Psoas muscle (tissue), 8 donors: ENCODE measurements around the gene RALGAPA2. TPM values are rescaled to one million over a fixed set of nuclear protein-coding genes. Genes with fewer than 3 reads are reported as not detected.

ENCODE experiments used
- ATAC-seq, 4 donors: fragments of 200-7000 bp; cut with Tn5 transposase; one replicate each; pipeline ENCODE4 v1.9.1; 2020; ENCODE audit warnings: moderate library complexity in 3 of 4, mild to moderate bottlenecking in 2 of 4
- DNase-seq, 2 donors: peaks; one replicate each; pipeline ENCODE4 v3.0.0-alpha.2; 2020
- H3K27ac ChIP-seq: fragments of 200-600 bp; one replicate; pipeline ENCODE4 v1.8.0; 2022
- H3K27me3 ChIP-seq, 3 donors: fragments of 200-600 bp in 1 of 3; one replicate each; pipeline versions ENCODE4 v1.6.1 to v1.8.0; 2013 to 2022; ENCODE audit warnings: low read length in 2 of 3, mild to moderate bottlenecking in 2 of 3, moderate library complexity in 1 of 3; ENCODE audit not compliant: insufficient read depth in 3 of 3
- H3K36me3 ChIP-seq, 2 donors: fragments of 200-600 bp in 1 of 2; one replicate each; pipeline versions ENCODE4 v1.6.1 to v1.8.0; 2013 to 2022; ENCODE audit warnings: low read depth in 1 of 2, mild to moderate bottlenecking in 1 of 2, moderate library complexity in 1 of 2; ENCODE audit not compliant: insufficient read depth in 1 of 2
- H3K4me1 ChIP-seq: fragments of 200-600 bp; one replicate; pipeline ENCODE4 v1.8.0; 2022
- H3K4me3 ChIP-seq: fragments of 200-600 bp; one replicate; pipeline ENCODE4 v1.8.0; 2022; ENCODE audit warnings: mild to moderate bottlenecking
- H3K9me3 ChIP-seq: fragments of 200-600 bp; one replicate; pipeline ENCODE4 v1.8.0; 2022
- CTCF ChIP-seq: fragments of 200-600 bp; IDR thresholded peaks from one replicate; pipeline ENCODE4 v1.8.0; 2022; ENCODE audit warnings: antibody characterized with exemption
- WGBS, 3 donors: extraction: QIAGEN DNeasy Blood & Tissue Kit; methylation state at CpG; one replicate each; pipeline versions ENCODE4 v1.1.6 to v1.1.7; 2013; 5-methylcytosine and 5-hydroxymethylcytosine counted together
- intact Hi-C, 2 donors: fragments of 100-400 bp; cut with DNase I; formaldehyde crosslinking; loops; one replicate each; pipeline versions ENCODE4 v1.11.0 to v1.14.2; 2022
- polyA plus RNA-seq, 3 donors: library from polyadenylated mRNA; stranded (reverse); fragments of 200-250 nt; gene quantifications; one replicate each; pipeline ENCODE4 v1.2.3, GENCODE V29; 2013
- total RNA-seq, 4 donors: library from RNA; stranded (reverse); fragmentation: NEBNext Ultra II Directional in 2 of 4; extraction: Animal tissue kit (Norgen Biotek cat#: 25700) in 2 of 4; gene quantifications; one replicate each; pipeline versions ENCODE4 v1.2.1 to v1.2.4, GENCODE V29; 2021 to 2023
- donor health status: healthy with polysubstance abuse.
- donor health status: DM: no; HTN: no; CAD: no; lungs with moderate emphysema.
- donor health status: Bipolar disorder and iron deficiency.
- donor health status: healthy.
- donor health status: DM: yes; HTN: yes; CAD: no.
- donor health status: DM: no; HTN: no; CAD: no.
- donor health status: DM: no; HTN: no; CAD: no.
- donor health status: DM: yes; HTN: yes; CAD: no.

The RALGAPA2 gene
- total and polyA plus RNA-seq, 7 donors, result 12.2 to 75.5 (median 51.1) TPM

- TF ChIP-seq CTCF, result no peak
- intact Hi-C loops, result no loop called here
- no peaks in the 10 kb centered on the region for H3K9me3 ChIP-seq
- 90 to 94% (median 92%) methylated on average over 4 of the region's 4 CpGs for WGBS, 3 donors
- H3K4me3 ChIP-seq, result no peak overlapping the region
- no peak for DNase-seq
- ATAC-seq, result no peak
- H3K27me3 ChIP-seq, result no peaks in the 10 kb centered on the region
- no peak overlapping the region for H3K27ac ChIP-seq
- no peaks in the 10 kb centered on the region for H3K4me1 ChIP-seq
- H3K36me3 ChIP-seq, result peaks cover 2 to 65% of the 10 kb centered on the region in 2 donors
These were observed 103.8 kb downstream of the RALGAPA2 start for GRCh38 chr20:20608641-20609040.

- Histone ChIP-seq H3K4me3 (no peak overlapping the region), H3K36me3 (peaks cover 4 to 65% of the 10 kb centered on the region in 2 donors), H3K4me1 (no peaks in the 10 kb centered on the region), H3K27me3 (no peaks in the 10 kb centered on the region), H3K9me3 (no peaks in the 10 kb centered on the region), H3K27ac (no peak overlapping the region)
- TF ChIP-seq CTCF, result no peak
- DNase-seq, result no peak
- WGBS, 3 donors, result 94 to 100% (median 98%) methylated on average over 1 of the region's 1 CpG
- no peak for ATAC-seq
- intact Hi-C loops, result no loop called here
These were observed 104.4 kb downstream of the RALGAPA2 start for GRCh38 chr20:20608041-20608440.

GRCh38 chr20:20606881-20607280 lies 105.6 kb downstream of the RALGAPA2 start:
- H3K4me1 ChIP-seq, result no peaks in the 10 kb centered on the region
- H3K9me3 ChIP-seq, result no peaks in the 10 kb centered on the region
- no peak overlapping the region for H3K27ac ChIP-seq
- WGBS, 3 donors, result 97 to 100% (median 97%) methylated on average over 1 of the region's 1 CpG
- no peaks in the 10 kb centered on the region for H3K27me3 ChIP-seq
- peaks cover 4 to 68% of the 10 kb centered on the region in 2 donors for H3K36me3 ChIP-seq
- DNase-seq (no peak), ATAC-seq (no peak)
- no peak for TF ChIP-seq CTCF
- H3K4me3 ChIP-seq, result no peak overlapping the region
- intact Hi-C loops, result no loop called here

GRCh38 chr20:20606050-20606449 lies 106.4 kb downstream of the RALGAPA2 start:
- H3K9me3 ChIP-seq, result no peaks in the 10 kb centered on the region
- 68 to 79% (median 74%) methylated on average over 3 of the region's 3 CpGs for WGBS, 3 donors
- no peak for TF ChIP-seq CTCF
- intact Hi-C loops, result no loop called here
- no peak overlapping the region for H3K27ac ChIP-seq
- no peak overlapping the region for H3K4me3 ChIP-seq
- H3K4me1 ChIP-seq, result no peaks in the 10 kb centered on the region
- H3K27me3 ChIP-seq, result no peaks in the 10 kb centered on the region
- peaks cover 2 to 68% of the 10 kb centered on the region in 2 donors for H3K36me3 ChIP-seq
- no peak for ATAC-seq
- no peak for DNase-seq

- intact Hi-C loops, result no loop called here
- no peak for TF ChIP-seq CTCF
- Histone ChIP-seq H3K4me1 (no peaks in the 10 kb centered on the region), H3K9me3 (no peaks in the 10 kb centered on the region), H3K27me3 (no peaks in the 10 kb centered on the region), H3K27ac (no peak overlapping the region), H3K4me3 (no peak overlapping the region), H3K36me3 (peaks cover 2 to 68% of the 10 kb centered on the region in 2 donors)
- no peak for DNase-seq
- no peak for ATAC-seq
- 91 to 97% (median 92%) methylated on average over 6 of the region's 6 CpGs for WGBS, 3 donors
These were observed 107.5 kb downstream of the RALGAPA2 start for GRCh38 chr20:20604907-20605306.
